ENCODE data around the gene CAPN1. TPM values are rescaled to one million over a fixed set of nuclear protein-coding genes. Genes with fewer than 3 reads are reported as not detected.
A peak's percentile ranks its signal among the peaks of the same experiment; 100 is the strongest.

Gene CAPN1
- total and polyA plus RNA-seq, 2 of the 13 experiments (the other 11 are each of a cell fraction or from before 2014, with no cell fraction given): 57.3 to 82.6 TPM

- TF ChIP-seq ZNF646 (CRISPR knock-in tag; IDR thresholded peaks at IDR 0.05) (no peak), ZNF609 (CRISPR knock-in tag; IDR thresholded peaks at IDR 0.05; ENCODE audit: borderline replicate concordance) (peak; percentile 45), YY1 (IDR thresholded peaks at IDR 0.05; ENCODE audit: insufficient read depth, insufficient replicate concordance, low read depth, low read length) (peak; percentile 41), GZF1 (CRISPR knock-in tag; IDR thresholded peaks at IDR 0.05) (no peak), TCF7 (IDR thresholded peaks at IDR 0.05; ENCODE audit: low read depth) (no peak), ZMYM4 (CRISPR knock-in tag; IDR thresholded peaks at IDR 0.05) (no peak), BORCS8-MEF2B (CRISPR knock-in tag; IDR thresholded peaks at IDR 0.05) (peak; percentile 57; the same call in 1 of the 2 replicates), ZNF580 (CRISPR knock-in tag; IDR thresholded peaks at IDR 0.05; ENCODE audit: borderline replicate concordance, low read depth) (peak; percentile 52; the same call in 1 of the 2 replicates), GPN1 (CRISPR knock-in tag; IDR thresholded peaks at IDR 0.05; ENCODE audit: borderline replicate concordance) (no peak), REPIN1 (CRISPR knock-in tag; IDR thresholded peaks at IDR 0.05; ENCODE audit: borderline replicate concordance, low read depth) (no peak), RFXAP (CRISPR knock-in tag; IDR thresholded peaks at IDR 0.05; ENCODE audit: borderline replicate concordance) (no peak), ZFP90 (CRISPR knock-in tag; IDR thresholded peaks at IDR 0.05; ENCODE audit: borderline replicate concordance) (peak; percentile 64), ZNF503 (CRISPR knock-in tag; IDR thresholded peaks at IDR 0.05) (peak; percentile 16; the same call in 1 of the 2 replicates), PHF20 (CRISPR knock-in tag; IDR thresholded peaks at IDR 0.05) (peak; percentile 75; the same call in 1 of the 2 replicates), KLF16 (CRISPR knock-in tag; IDR thresholded peaks at IDR 0.05) (peak in 1 of 2 experiments; percentile 65; a peak in 2 of 4 replicates)
These were observed 47.3 kb upstream of the CAPN1 start, which contains the start of gene SYVN1 (continued) for GRCh38 chr11:65134240-65134951.
